OCI-LY1 (cell line): ENCODE data around the gene PRMT9.

Experiments
- CTCF ChIP-seq: fragments of 200-600 bp; sonication (generic), shearing (Covaris generic); IDR thresholded peaks from 2 replicates; pipeline ENCODE4 v1.5.1; 2017; ENCODE audit warnings: mild to moderate bottlenecking, antibody characterized with exemption, low read length, moderate library complexity, mixed read lengths
- EZH2 ChIP-seq: fragments of 200-600 bp; sonication (generic), shearing (Covaris generic); IDR thresholded peaks from 2 replicates; pipeline ENCODE4 v1.8.0; 2017; ENCODE audit warnings: borderline replicate concordance, mixed run types, mild to moderate bottlenecking, antibody characterized with exemption, low read length, moderate library complexity, mixed read lengths

GRCh38 chr4:147732518-147733235 lies 48.7 kb upstream of the PRMT9 start:
- no peak for TF ChIP-seq CTCF
- TF ChIP-seq EZH2 = no peak
